Gastrocnemius medialis (tissue), 4 donors: ENCODE measurements around the gene NUTM2E. TPM values are rescaled to one million over a fixed set of nuclear protein-coding genes. Genes with fewer than 3 reads are reported as not detected.
"Not testable (repeated sequence)": the region's sequence is repeated elsewhere in the genome, so short reads cannot be mapped to it uniquely, and the experiment has no call there.

ENCODE experiments used
- ATAC-seq, 2 donors: fragments of 150-250 bp; one replicate each; pipeline ENCODE4 v1.9.1; 2016
- DNase-seq, 2 donors: peaks; one replicate each; pipeline ENCODE4 v3.0.0-alpha.2; 2019
- H3K27ac ChIP-seq, 4 donors: fragments of 200-600 bp; sonication (generic); 1 replicate in 1 of 4; 2 replicates in 3 of 4; pipeline ENCODE4 v1.5.1; 2016 to 2018; ENCODE audit warnings: mild to moderate bottlenecking in 2 of 4, moderate library complexity in 1 of 4
- H3K27me3 ChIP-seq, 3 donors: fragments of 200-600 bp; sonication (generic) in 2 of 3; 1 replicate in 1 of 3; 2 replicates in 2 of 3; pipeline versions ENCODE4 v1.5.1 to v1.6.0; 2016 to 2019; ENCODE audit warnings: mild to moderate bottlenecking in 1 of 3, moderate library complexity in 1 of 3
- H3K36me3 ChIP-seq, 2 donors: fragments of 200-600 bp; sonication (generic) in 1 of 2; one replicate each; pipeline ENCODE4 v1.5.1; 2017 to 2018
- H3K4me1 ChIP-seq, 2 donors: fragments of 200-600 bp; sonication (generic) in 1 of 2; one replicate each; pipeline ENCODE4 v1.5.1; 2016 to 2017; ENCODE audit warnings: mild to moderate bottlenecking in 2 of 2
- H3K4me3 ChIP-seq, 4 donors: fragments of 200-600 bp; sonication (generic) in 3 of 4; 1 replicate in 1 of 4; 2 replicates in 3 of 4; pipeline ENCODE4 v1.5.1; 2016 to 2019; ENCODE audit warnings: mild to moderate bottlenecking in 2 of 4
- H3K9me3 ChIP-seq, 3 donors: fragments of 200-600 bp; sonication (generic) in 2 of 3; 1 replicate in 1 of 3; 2 replicates in 2 of 3; pipeline ENCODE4 v1.5.1; 2016 to 2019
- in situ Hi-C, 4 donors: fragments of 200-750 bp; cut with MboI; loops; one replicate each; pipeline versions ENCODE4 v1.15.0 to v1.8.0; 2017; ENCODE audit warnings: low sequenced_read_pairs in 4 of 4
- intact Hi-C: fragments of 100-400 bp; cut with DNase I; formaldehyde crosslinking; loops from one replicate; pipeline ENCODE4 v1.15.1; 2023; ENCODE audit warnings: low total_unique reads
- total RNA-seq, 4 donors: library from RNA; depleted of rRNA; stranded (reverse); fragments of >200 nt; gene quantifications; one replicate each; pipeline versions ENCODE4 v1.1.0 to v1.2.3, GENCODE V29; 2016

Gene NUTM2E
- total RNA-seq, 4 donors from 2014 or later: not detected

DNA sequence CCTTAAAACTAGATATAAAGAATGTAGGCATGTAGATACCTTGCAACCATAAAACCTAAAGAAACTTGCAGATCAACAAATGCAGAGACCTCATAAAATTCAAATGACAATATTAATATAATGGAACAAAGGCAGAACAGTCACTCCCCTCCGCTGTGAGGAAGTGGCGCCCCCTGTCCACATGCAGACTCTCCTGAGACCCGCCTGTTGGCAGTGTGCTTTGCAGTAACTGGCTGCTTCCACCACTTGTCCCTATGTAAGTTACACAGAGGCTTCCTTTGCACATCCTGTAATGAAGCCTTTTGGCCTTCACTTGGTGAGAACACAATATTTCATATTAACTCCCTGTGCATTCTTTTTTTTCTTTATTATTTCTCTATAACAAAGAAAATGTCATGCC, 36.3 kb downstream of the NUTM2E start:
- H3K9me3 ChIP-seq, ATAC-seq, H3K4me3 ChIP-seq, DNase-seq, intact Hi-C loops, in situ Hi-C loops, H3K4me1 ChIP-seq, H3K36me3 ChIP-seq, H3K27me3 ChIP-seq, H3K27ac ChIP-seq: not testable (repeated sequence)

GRCh38 chr10:79866903-79867551, 40.5 kb downstream of the NUTM2E start:
- H3K36me3 ChIP-seq, H3K27ac ChIP-seq, H3K27me3 ChIP-seq, ATAC-seq, intact Hi-C loops, H3K9me3 ChIP-seq, DNase-seq, H3K4me1 ChIP-seq, H3K4me3 ChIP-seq, in situ Hi-C loops: not testable (repeated sequence)

GRCh38 chr10:79868023-79868422, 41.5 kb downstream of the NUTM2E start:
- intact Hi-C loops, ATAC-seq, DNase-seq, H3K27me3 ChIP-seq, H3K4me3 ChIP-seq, H3K36me3 ChIP-seq, H3K27ac ChIP-seq, in situ Hi-C loops, H3K4me1 ChIP-seq, H3K9me3 ChIP-seq: not testable (repeated sequence)

DNA sequence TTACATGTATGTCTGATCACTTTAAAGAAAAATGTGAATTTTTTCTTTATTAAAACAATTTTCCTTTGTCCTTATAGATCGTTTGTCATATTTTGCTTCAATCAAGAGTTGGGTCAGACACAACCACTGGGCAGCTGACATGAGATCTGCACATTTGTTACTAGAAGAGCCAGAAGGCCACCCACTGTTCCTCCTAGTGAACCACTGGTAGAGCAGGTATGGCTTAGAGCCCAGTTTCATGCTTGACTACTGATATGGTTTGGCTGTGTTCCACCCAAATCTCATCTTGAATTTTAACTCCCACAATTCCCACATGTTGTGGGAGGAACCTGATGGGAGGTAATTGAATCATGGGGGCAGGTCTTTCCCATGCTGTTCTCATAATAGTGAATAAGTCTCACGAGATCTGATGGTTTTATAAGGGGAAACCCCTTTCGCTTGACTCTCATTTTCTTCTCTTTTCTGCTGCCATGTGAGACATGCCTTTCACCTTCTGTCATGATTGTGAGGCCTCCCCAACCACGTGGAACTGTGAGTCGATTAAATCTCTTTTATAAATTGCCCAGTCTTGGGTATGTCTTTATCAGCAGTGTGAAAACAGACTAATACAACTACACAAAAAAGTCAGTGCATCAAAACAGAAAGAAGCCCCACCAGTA, 43.0 kb downstream of the NUTM2E start:
- H3K27me3 ChIP-seq, H3K4me1 ChIP-seq, ATAC-seq, in situ Hi-C loops, H3K27ac ChIP-seq, H3K4me3 ChIP-seq, H3K36me3 ChIP-seq, H3K9me3 ChIP-seq, DNase-seq, intact Hi-C loops: not testable (repeated sequence)

DNA sequence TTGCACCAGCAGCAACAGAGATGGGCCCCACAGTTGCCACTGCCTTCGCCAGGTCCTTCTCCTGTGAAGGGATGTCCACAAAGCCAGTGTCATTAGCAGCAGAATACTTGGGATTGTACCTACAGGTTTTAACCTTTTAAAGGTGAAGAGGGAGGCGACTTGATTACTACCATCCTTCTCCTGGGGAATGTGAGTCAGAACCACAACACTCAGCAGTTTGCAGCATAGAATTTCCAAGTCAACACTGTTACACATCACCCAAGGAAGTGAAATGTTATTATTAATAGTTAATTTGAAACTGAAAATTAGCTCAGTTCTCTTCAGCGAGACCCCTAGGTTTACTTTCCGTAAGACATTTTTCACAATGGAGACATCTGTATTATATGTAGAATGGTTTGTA, 45.2 kb downstream of the NUTM2E start:
- H3K27me3 ChIP-seq, intact Hi-C loops, H3K9me3 ChIP-seq, H3K4me3 ChIP-seq, H3K36me3 ChIP-seq, H3K4me1 ChIP-seq, H3K27ac ChIP-seq, DNase-seq, in situ Hi-C loops, ATAC-seq: not testable (repeated sequence)

Other genes with a start within 250 kb of the NUTM2E start
- not detected for gene SFTPA1, start 215.8 kb upstream of the NUTM2E start, total RNA-seq
- gene NUTM2B, start 123.5 kb upstream of the NUTM2E start, total RNA-seq: under 1 TPM; 0.16 to 0.56 (median 0.27) TPM
- under 1 TPM in 1 of 4 donors, not detected in 3; 0.73 TPM for gene SFTPD, start 122.4 kb downstream of the NUTM2E start, total RNA-seq